OCI-LY3 (cell line): Measurements from ENCODE around the gene ANK3.

Experiments
- H2AFZ ChIP-seq: fragments of 200-600, 300-600 bp; shearing (Covaris generic); 2 replicates; pipeline ENCODE4 v1.6.0; 2014; ENCODE audit warnings: antibody characterized with exemption, low read depth, low read length
- H3K27ac ChIP-seq: fragments of 200-600, 300-600 bp; sonication (generic); 2 replicates; pipeline ENCODE4 v1.5.1; 2014; ENCODE audit warnings: mild to moderate bottlenecking, low read length, moderate library complexity, mixed read lengths
- H3K27me3 ChIP-seq: fragments of 200-600, 300-600 bp; sonication (generic); 2 replicates; pipeline ENCODE4 v1.6.1; 2014; ENCODE audit warnings: low read depth, low read length, mixed read lengths
- H3K36me3 ChIP-seq: fragments of 200-600, 300-600 bp; sonication (generic); replicated peaks from 2 replicates; pipeline ENCODE3; 2014; ENCODE audit warnings: low read depth, low read length, mixed read lengths
- H3K4me1 ChIP-seq: fragments of 300-600, 200-600 bp; sonication (generic); 2 replicates; pipeline ENCODE4 v1.6.1; 2014; ENCODE audit warnings: low read length, mixed read lengths
- H3K4me2 ChIP-seq: fragments of 200-600, 300-600 bp; sonication (generic); 2 replicates; pipeline ENCODE4 v1.6.1; 2014; ENCODE audit warnings: low read length, mixed read lengths
- H3K4me3 ChIP-seq: fragments of 300-600, 200-600 bp; sonication (generic); 2 replicates; pipeline ENCODE4 v1.5.1; 2014; ENCODE audit warnings: antibody characterized with exemption, mild to moderate bottlenecking, low read length, moderate library complexity
- H3K79me2 ChIP-seq: fragments of 300-600, 200-600 bp; shearing (Covaris generic); 2 replicates; pipeline ENCODE4 v1.6.1; 2014; ENCODE audit warnings: mild to moderate bottlenecking, low read length, mixed read lengths
- H3K9ac ChIP-seq: fragments of 300-600, 200-600 bp; shearing (Covaris generic); 2 replicates; pipeline ENCODE4 v1.6.0; 2014; ENCODE audit warnings: mild to moderate bottlenecking, low read length, moderate library complexity
- H3K9me3 ChIP-seq: fragments of 200-600, 300-600 bp; shearing (Covaris generic); 2 replicates; pipeline ENCODE4 v1.6.1; 2014; ENCODE audit warnings: low read length, mixed read lengths; ENCODE audit not compliant: insufficient read depth
- H4K20me1 ChIP-seq: fragments of 200-600, 300-600 bp; sonication (generic); 2 replicates; pipeline ENCODE4 v1.6.1; 2016; ENCODE audit warnings: low read length, mixed read lengths; ENCODE audit not compliant: insufficient read depth
- CTCF ChIP-seq: fragments of 200-600, 300-600 bp; sonication (generic); IDR thresholded peaks from 2 replicates; pipeline ENCODE4 v1.5.1; 2014; ENCODE audit warnings: antibody characterized with exemption, low read length, low read depth
- EZH2phosphoT487 ChIP-seq: fragments of 200-600 bp; shearing (Covaris generic); IDR thresholded peaks from 2 replicates; pipeline ENCODE4 v1.6.1; 2018; ENCODE audit warnings: antibody characterized with exemption, mixed run types, low read depth

The ANK3 gene

DNA sequence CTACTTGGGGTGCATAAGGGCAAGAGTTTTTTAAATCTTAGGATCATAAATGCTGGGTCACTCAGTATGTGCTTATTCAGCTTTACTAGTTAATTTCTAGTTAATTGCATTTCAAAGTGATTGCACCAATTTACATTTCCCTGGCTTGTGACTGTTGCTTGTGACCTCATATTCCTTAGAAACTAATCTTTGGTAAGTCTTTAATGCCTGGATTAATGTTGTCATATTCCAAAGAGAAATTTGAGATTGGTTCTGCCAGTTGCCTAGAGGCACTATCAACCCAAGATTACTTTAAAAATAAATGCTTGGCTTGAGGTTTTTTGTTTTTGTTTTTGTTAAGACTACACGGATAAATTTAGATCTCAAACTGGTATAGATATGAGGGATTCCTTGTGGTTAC is 103.1 kb downstream of the ANK3 start:
- Histone ChIP-seq H4K20me1 (no peaks in the 10 kb centered on the region), H2AFZ (no peak overlapping the region), H3K36me3 (no peaks in the 10 kb centered on the region), H3K9ac (no peak overlapping the region), H3K27ac (no peak overlapping the region), H3K4me2 (no peak overlapping the region), H3K79me2 (no peaks in the 10 kb centered on the region), H3K4me3 (no peak overlapping the region), H3K4me1 (no peaks in the 10 kb centered on the region), H3K9me3 (no peaks in the 10 kb centered on the region), H3K27me3 (no peaks in the 10 kb centered on the region)
- no peak for TF ChIP-seq EZH2phosphoT487
- TF ChIP-seq CTCF: no peak

- H3K4me1 ChIP-seq: no peaks in the 10 kb centered on the region
- no peak overlapping the region for H3K9ac ChIP-seq
- H4K20me1 ChIP-seq: no peaks in the 10 kb centered on the region
- no peaks in the 10 kb centered on the region for H3K9me3 ChIP-seq
- H2AFZ ChIP-seq: no peak overlapping the region
- no peaks in the 10 kb centered on the region for H3K36me3 ChIP-seq
- H3K27ac ChIP-seq: no peak overlapping the region
- no peaks in the 10 kb centered on the region for H3K79me2 ChIP-seq
- H3K4me2 ChIP-seq: no peak overlapping the region
- no peaks in the 10 kb centered on the region for H3K27me3 ChIP-seq
- no peak for TF ChIP-seq CTCF
- no peak for TF ChIP-seq EZH2phosphoT487
- H3K4me3 ChIP-seq: no peak overlapping the region
These were observed 106.3 kb downstream of the ANK3 start for GRCh38 chr10:60283397-60283796.

- no peak overlapping the region for H3K4me3 ChIP-seq
- H2AFZ ChIP-seq: no peak overlapping the region
- H4K20me1 ChIP-seq: no peaks in the 10 kb centered on the region
- no peaks in the 10 kb centered on the region for H3K4me1 ChIP-seq
- H3K9me3 ChIP-seq: no peaks in the 10 kb centered on the region
- H3K9ac ChIP-seq: no peak overlapping the region
- TF ChIP-seq EZH2phosphoT487 (no peak), CTCF (no peak)
- no peaks in the 10 kb centered on the region for H3K79me2 ChIP-seq
- no peak overlapping the region for H3K4me2 ChIP-seq
- no peak overlapping the region for H3K27ac ChIP-seq
- no peaks in the 10 kb centered on the region for H3K36me3 ChIP-seq
- no peaks in the 10 kb centered on the region for H3K27me3 ChIP-seq
These were observed 106.8 kb downstream of the ANK3 start for GRCh38 chr10:60282771-60283353.

DNA sequence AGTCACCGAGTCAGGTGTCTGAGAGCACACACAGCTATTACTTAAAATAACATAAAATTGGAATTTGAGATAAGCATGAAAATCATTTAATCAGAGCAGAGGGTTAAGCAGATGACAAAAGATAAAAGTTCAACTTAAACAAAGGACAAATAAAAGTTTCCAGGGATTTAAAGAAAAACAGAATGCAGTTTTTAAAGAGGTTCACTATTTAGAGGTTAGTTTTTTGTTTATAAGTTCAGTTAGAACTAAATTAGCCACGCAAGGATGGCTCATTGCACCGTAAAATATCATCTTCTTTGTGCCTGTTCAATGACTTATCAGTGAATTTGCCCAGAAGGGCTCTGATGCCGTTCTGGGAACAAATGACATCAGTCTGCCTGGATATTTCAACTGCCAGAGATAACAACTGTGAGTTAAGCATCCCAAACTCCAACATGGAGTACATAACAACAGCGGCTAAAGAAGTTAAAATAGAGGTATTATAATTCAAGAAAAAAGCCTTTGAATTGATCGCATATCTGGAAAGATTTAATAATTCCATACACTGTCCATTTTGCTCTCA is 107.8 kb downstream of the ANK3 start:
- Histone ChIP-seq H2AFZ (no peak overlapping the region), H3K9me3 (no peaks in the 10 kb centered on the region), H3K79me2 (no peaks in the 10 kb centered on the region), H3K27me3 (no peaks in the 10 kb centered on the region), H4K20me1 (no peaks in the 10 kb centered on the region), H3K4me2 (no peak overlapping the region), H3K27ac (no peak overlapping the region), H3K9ac (no peak overlapping the region), H3K4me3 (no peak overlapping the region), H3K36me3 (no peaks in the 10 kb centered on the region), H3K4me1 (no peaks in the 10 kb centered on the region)
- TF ChIP-seq CTCF (no peak), EZH2phosphoT487 (no peak)
